Measurements from ENCODE around the gene HOMER3.
"Not testable (repeated sequence)": the region's sequence is repeated elsewhere in the genome, so short reads cannot be mapped to it uniquely, and the experiment has no call there.

Gene HOMER3

GRCh38 chr19:18952364-18953003 is 11.5 kb upstream of the HOMER3 start:
- not testable (repeated sequence) for DNase-seq

DNA sequence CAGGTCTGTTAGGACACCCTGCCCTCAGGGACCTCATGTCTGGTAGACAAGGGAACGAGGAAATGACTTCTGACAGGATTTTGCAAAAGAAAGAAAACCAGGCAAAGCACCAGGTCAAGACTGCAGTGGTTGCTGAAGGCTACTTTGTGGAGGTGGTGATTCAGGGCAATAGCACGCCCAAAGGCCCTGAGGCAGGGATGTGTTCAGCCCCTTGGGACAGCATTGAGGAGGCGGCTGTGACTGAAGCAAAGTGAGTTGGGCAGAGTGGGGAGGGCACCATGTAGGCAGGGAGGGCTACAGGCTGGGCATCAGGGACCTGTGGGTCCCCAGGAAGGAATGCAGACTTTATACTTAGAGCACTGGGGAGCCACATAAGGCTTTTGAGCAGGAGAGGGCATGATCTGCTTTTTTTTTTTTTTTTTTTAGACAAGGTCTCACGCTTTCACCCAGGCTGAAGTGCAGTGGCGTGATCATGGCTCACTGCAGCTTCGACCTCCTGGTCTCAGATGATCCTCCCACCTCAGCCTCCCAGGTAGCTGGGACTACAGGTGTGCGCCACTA is 10.8 kb upstream of the HOMER3 start:
- DNase-seq = no peak

DNA sequence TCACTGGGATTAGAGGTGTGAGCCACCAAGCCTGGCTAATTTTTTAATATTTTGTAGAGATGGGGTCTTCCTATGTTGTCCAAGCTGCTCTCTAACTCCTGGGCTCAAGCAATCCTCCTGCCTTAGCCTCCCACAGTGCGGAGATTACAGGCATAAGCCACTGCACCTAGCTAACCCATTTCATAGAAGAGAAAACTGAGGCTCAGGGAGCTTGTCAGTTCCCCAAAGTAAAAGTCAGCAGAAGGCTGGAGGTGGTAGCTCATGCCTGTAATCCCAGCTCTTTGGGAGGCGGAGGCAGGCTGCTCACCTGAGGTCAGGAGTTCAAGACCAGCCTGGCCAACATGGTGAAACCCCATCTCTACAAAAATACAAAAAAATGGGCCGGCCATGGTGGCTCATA is 8.8 kb upstream of the HOMER3 start:
- no peak for DNase-seq

- DNase-seq = no peak
Observed at GRCh38 chr19:18948976-18949356, 7.9 kb upstream of the HOMER3 start.

DNA sequence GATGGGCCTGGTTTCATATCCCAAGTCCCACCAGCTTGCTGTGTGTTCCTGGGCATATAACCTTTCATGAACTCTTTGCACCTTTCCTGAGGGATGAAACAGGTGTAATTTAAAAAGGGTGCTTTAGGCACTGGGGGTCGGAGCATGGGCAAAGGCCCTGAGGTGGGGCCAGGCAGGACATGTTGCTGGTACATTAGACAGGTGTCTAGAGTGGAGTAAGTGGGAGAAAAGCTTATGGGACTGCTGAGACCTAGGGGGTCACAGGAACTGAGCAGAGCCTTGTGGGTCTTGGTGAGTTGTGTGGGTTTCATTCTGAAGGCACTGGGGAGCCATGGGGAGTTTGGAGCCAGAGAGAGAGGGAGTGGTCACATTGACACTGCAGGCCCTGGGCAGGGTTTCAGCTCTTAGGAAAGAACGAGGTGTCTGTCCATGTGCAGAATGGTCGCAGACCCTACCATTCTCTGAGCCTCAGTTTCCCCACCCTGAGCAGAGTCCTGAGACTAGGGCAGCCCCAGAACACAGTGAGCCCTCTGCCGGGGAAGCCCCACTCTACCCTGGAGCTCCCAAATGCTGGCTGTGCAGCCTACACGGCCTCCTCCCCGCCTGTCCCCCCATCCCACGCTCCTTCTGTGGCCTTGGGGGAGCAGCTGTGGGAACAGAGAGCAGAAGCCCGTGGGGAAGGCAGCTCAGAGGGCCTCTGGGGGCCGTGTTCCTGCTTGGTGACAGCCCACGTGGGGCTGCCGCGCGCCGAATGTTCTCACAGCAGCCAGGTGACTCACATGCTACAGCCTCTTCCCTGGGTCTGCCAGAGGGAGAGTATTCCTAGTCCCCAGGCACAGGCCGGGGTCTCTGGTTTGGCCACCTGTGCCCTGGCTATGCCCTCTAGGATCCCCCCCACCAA is 7.3 kb upstream of the HOMER3 start:
- no peak for DNase-seq

GRCh38 chr19:18946918-18947317 is 5.9 kb upstream of the HOMER3 start:
- DNase-seq = no peak

GRCh38 chr19:18946335-18946734 is 5.3 kb upstream of the HOMER3 start:
- DNase-seq = no peak

DNA sequence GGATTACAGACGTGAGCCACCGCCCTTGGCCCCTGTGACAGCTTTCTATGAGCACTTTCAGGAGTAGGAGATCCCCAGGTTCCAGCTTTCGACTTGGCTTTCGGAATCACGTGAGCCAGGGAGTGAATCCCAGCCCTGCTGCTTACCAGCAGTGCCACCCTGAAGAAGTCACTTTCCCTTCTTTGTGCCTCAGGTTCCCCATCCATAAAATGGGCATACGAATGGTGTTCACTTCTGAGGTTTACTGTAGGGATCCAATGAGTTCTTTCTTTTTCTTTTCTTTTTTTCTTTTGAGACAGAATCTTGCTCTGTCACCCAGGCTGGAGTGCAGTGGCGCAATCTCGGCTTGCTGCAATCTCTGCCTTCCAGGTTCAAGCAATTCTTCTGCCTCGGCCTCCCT is 4.3 kb upstream of the HOMER3 start:
- no peak for DNase-seq

- no peak for DNase-seq
Observed at GRCh38 chr19:18943465-18943864, 2.4 kb upstream of the HOMER3 start.

DNA sequence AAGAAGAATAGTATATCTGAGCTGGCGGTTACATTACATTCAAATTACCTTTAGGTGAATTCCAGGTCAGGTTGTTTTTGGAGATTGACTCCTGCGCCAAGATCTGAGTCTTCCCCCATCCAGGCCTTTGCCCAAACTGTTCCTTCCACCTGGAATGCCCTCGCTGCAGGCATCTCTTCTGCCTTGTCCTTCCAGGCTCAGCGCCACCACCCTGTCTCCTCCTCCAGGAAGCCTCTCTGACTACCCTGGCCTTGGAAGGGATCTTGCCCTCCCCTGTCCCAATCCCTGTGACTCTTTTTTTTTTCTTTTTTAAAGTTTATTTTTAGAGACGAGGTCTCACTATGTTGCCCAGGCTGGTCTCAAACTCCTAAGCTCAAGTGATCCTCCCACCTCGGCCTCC is 1.7 kb upstream of the HOMER3 start:
- no peak for DNase-seq

DNA sequence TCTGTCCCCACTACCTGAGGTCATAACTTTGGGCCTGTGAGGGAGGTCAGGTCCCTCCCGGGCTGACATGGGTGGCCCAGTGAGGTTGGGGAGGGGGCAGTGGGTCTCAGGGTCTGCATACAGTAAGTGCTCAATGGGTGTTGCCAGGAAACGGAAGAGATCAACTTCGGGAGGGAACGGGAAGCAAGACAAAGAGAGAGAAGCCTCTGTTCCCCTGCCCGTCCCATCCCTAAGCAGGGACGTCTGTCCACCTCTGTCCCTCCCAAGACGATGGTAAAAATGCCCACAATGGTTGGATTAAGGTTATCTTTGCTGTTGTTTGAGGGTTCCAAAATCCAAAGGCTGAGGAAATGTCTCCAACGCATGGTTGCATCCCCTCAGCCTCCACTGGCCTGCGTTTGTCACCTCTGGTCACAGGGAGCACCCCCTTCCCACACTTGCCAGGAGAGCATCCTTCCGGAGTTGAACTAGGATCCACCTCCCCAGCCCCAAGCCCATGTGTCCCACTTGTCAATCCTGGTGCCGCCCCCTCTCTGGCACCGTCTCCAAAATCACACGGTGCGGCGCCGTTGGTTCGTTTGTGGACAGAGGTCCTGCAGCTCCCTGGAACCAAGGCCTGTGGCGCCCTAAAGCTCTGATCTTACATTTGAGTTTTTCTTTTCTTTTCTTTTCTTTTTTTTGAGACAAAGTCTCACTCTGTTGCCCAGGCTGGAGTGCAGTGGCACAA is 774 bp upstream of the HOMER3 start:
- DNase-seq = no peak

DNA sequence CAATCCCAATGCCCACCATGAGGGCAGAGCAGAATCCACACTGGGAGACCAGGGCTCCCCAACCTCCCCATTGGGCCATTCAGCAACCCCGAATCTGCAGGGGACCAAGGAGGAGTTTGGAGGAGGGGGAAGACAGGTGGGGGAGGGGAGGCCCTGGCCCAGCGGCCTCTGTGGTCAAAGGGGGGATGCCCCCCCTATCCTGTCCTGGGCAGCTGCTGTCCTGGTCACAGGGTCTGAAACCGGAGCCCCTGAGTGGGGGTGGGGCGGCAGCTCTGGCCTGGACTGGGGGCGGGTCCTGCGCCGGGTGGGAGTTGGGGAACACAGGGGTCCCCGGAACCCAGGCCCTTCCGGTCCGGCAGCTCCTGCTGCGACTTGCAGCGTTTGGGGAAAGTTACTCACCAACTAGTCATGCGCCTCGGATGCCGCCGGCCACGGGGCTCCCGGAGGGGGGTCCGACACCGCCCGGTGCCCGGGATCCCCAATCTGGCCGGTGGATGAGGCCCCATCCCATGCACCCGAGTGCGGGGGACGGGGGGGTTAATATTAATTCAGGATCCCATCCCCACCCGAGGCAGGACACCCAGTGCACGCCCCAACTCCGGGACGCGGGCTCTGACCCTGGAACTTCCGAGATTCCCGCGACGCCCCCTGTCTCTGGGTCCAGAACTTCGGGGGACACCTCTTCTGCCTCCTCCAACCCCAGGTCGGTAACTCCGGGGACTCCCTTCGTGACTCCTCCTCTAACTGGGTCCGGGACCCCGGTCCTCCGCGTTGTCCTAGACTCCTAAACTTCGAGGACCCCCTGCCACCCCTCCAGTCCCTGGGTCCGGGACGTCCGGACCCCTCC is 872 bp downstream of the HOMER3 start:
- no peak for DNase-seq

GRCh38 chr19:18939163-18939562 is 1.9 kb downstream of the HOMER3 start:
- no peak for DNase-seq

GRCh38 chr19:18933297-18933696 is 7.7 kb downstream of the HOMER3 start:
- no peak for DNase-seq

DNA sequence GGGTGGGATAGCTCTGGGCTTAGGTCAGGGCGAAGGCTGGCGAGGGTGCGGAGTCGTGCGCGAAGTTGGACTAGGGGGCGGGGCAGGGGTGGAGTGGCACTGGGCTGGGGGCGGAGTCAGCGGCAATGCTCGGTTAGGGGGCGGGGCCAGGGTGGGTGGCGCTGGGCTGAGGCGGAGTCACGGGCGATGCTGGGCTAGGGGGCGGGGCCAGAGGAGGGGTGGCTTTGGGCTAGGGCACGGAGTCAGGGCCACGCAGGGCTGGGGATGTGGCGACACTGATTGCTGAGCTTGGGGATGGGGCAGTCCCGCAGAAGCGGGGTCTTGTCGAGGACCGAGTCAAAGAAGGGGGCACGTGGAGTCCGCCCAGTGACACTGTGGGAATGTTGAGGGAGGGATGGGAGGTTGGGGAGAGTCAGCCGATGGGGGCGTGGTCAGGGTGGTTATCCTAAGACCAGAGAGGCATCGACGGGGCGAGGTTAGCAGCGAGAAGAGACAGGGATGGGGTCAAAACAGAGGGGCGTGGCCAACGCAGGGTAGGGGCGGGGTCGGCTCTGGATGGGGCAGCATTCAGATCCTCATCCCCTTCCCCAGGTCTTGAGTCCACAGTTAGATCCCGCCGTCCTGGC is 8.7 kb downstream of the HOMER3 start:
- peak; percentile 47 to 85 for DNase-seq

- no peak for DNase-seq
Observed at GRCh38 chr19:18931316-18932162, 9.5 kb downstream of the HOMER3 start.

- no peak for DNase-seq
Observed at GRCh38 chr19:18929311-18929710, 11.7 kb downstream of the HOMER3 start.

- DNase-seq = no peak
Observed at GRCh38 chr19:18928018-18928805, 12.8 kb downstream of the HOMER3 start.

DNA sequence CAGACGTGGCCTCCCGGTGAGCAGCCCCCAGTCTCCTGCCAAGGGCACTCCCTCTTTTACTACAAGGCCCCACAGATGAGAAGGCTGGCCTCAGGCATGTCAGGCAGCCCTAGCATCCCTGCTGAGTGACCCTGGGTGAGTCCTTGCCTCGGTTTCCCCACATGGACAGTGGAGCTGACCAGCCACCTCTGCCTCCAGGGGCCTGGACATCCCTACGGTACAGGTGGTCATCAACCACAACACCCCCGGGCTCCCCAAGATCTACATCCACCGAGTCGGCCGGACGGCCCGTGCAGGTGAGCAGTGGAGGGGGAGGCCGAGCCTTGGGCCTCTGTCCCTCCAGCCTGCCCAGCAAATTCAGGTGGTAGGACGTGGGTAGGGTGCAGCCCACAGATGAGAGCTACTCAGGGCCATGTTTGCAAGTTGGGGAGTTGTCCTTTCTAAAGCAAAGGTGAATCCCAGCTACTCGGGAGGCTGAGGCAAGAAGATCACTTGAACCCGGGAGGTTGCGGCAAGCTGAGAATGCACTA is 16.3 kb downstream of the HOMER3 start:
- no peak for DNase-seq
